NCI-H1092 treated with DMSO at 0.1 percent for 48 hours (cell line): ENCODE measurements around the gene GGPS1.
"Not testable (repeated sequence)": the region's sequence is repeated elsewhere in the genome, so short reads cannot be mapped to it uniquely, and the experiment has no call there.

Source experiments
- DNase-seq: peaks from one replicate; lab custom pipeline; 2025; lab: John Stamatoyannopoulos, UW

GGPS1 gene

DNA sequence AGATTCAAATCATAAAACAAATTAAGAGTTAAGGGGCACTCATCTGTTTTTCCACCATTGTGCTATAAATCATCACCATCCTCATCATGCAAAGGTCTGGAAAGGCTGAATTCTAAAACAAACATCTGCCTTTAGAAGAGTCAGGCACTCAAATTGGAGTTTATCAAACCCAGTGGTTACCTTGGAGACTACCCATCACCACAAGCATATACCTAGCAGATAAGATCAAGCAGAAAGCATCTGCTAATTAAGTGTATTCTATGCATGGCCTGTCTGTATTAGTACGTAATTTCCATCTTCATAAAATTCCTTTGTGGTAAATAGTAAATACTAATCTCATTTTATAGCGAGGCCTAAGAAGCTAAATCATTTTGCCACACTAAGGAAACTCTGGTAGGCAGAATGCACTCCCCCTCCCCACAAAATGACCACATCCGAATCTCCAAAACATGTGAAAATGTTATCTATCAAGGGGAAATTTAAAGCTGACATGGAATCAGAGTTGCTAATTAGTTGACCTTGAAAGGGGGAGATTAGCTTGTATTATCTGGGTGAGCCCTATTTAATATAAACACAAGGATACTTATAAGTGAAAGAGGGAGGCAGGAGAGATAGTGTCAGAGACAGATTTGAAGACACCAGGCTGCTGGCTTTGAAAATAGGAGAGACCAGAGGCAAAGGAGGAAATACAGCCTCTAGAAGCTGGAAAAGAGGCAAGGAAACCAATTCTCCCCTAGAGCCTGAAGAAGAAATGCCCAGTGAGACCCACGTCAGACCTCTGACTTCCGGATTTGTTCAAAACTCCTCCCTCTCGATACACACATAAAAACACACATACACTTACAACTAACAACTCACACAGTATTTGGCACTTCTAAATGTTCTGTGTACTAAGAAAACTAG, 23.6 kb upstream of the GGPS1 start:
- DNase-seq: no peak

GRCh38 chr1:235307158-235308124, 20.9 kb upstream of the GGPS1 start:
- DNase-seq: no peak

DNA sequence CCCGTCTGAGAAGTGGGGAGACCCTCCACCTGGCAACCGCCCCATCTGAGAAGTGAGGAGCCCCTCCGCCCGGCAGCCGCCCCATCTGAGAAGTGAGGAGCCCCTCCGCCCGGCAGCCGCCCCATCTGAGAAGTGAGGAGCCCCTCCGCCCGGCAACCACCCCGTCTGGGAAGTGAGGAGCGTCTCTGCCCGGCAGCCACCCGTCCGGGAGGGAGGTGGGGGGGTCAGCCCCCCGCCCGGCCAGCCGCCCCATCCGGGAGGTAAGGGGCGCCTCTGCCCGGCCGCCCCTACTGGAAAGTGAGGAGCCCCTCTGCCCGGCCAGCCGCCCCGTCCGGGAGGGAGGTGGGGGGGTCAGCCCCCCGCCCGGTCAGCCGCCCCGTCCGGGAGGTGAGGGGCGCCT, 19.2 kb upstream of the GGPS1 start:
- DNase-seq: not testable (repeated sequence)

- no peak for DNase-seq
These were observed 15.1 kb upstream of the GGPS1 start for GRCh38 chr1:235313262-235313661.

- no peak for DNase-seq
These were observed 14.3 kb upstream of the GGPS1 start for GRCh38 chr1:235313931-235314678.

DNA sequence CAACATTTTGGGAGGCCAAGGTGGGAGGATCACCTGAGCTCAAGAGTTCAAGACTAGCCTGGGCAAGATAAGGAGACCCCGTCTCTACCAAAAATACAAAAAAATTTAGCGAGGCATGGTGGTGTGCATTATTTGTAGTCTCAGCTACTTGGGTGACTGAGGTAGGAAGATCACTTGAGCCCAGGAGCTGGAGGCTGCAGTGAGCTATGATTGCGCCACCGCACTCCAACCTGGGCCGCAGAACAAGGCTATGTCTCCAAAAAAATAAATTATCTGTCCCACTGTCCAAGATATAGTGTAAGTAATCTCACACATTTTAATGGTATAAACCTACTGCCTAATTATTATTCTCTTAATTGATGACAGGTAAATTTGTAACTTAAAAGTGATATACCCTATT, 13.2 kb upstream of the GGPS1 start:
- DNase-seq: no peak

DNA sequence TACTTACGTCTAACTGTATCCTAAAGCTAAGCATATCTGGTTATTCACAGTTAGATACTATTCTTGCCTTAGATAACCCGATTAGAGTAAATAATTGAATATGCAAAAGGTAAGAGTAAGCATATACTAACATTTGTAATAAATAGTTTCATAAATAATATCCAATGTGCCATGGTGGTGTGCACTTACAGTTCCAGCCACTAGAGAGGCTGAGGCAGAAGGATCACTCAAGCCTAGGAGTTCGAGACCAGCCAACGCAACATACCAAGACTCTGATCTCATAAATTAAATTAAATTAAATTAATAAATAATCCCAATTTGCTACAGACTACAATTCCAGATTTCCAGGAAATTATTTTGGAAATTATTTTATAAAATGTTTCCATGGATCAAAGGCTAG, 12.6 kb upstream of the GGPS1 start:
- no peak for DNase-seq

DNA sequence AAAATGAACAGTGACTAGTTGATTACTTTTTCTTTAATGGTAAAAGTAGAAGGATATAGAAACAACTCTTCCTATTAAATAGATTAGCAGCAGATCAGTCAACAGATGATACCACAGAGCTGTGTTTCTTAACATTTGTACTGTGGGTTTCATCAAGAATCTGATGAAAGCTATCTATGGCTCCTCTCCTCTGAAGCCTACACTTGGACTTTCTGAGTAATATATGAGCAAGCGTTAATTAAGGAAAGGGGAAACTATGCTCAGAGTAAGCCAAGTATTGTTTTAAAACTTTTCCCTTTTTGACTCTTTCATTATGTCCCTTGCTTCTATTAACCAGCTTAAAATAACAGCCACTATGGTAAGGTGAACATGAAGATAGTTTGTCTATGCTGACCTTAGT, 11.2 kb upstream of the GGPS1 start:
- DNase-seq: no peak

DNA sequence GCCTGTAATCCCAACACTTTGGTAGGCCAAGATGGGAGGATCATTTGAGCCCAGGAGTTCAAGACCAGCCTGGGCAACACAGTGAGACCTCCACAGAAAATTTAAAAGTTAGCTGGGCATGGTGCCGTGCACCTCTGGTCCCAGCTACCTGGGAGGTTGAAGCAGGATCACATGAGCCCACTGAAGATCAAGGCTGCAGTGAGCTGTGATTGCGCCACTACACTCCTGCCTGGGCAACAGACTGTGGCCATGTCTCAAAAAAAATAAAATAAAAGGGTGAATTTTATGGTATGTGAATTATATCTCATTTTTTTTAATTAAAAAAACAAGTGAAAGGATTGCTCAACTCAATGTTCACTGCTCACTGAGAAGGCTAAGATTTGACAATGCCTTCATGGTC, 9.1 kb upstream of the GGPS1 start:
- no peak for DNase-seq

GRCh38 chr1:235320521-235321179, 7.7 kb upstream of the GGPS1 start:
- no peak for DNase-seq

GRCh38 chr1:235324296-235324695, 4.1 kb upstream of the GGPS1 start:
- no peak for DNase-seq

DNA sequence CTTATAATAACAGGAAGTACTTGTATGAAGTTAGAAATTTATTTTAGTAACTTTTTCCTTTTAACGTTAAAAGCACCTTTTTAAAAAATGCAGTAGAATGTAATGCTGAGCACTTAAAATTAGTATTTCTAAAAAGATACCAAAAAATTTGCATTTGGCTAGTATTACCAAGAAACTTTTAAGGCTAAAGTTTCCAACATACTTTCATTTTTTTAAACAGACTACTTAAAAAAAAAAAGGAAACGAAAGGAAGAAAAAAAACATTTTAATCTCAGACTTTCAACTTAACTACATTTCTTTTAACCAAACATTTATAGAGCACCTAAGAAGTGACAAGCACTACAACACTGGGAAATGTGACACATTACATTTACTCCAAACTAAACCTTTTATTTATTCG, 3.2 kb upstream of the GGPS1 start:
- DNase-seq: no peak

GRCh38 chr1:235325854-235326253, 2.5 kb upstream of the GGPS1 start:
- no peak for DNase-seq

- DNase-seq: peak; percentile 35
These were observed 1.4 kb upstream of the GGPS1 start for GRCh38 chr1:235326719-235327558.

- no peak for DNase-seq
These were observed 655 bp upstream of the GGPS1 start, which contains the start of gene ARID4B for GRCh38 chr1:235327559-235328270. ARID4B (minus strand) TSS chr1:235328179; CDS start chr1:235326919, 1,260 bp downstream.

DNA sequence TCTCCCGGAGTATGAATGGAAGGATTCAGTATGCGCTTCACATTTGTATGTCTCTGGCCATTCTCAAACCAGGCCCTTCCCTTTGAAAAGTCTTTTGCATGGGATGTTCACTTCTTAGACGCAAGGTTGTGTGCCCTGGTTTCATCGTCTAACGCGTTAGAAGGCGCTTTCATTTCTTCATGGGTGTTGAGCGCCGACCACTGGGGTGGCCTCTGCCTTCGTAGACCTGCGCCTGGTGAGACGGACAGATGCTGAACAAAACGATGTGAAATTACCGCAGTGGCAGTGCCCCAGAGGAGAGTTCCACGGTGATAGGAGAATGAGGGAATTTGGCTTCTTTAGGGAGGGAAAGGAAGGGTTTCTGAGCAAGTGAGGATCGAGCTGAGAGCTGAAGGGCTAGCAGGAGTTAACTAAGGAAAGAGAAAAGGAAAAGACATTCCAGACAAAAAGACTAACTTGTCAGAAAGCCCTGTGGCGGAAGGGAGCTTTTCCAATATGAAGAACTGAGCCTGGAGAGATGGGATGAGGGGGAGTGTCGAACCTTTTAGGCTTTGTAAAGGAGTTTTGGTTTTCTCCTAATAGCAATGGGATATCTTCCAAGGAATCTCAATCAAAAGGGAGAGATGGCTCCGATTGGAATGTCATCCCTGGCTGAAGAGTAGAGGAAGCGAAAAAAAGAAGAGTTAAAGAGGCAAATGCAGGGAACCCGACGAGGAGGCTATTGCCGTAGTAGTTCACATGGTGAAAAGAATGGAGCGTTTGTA, 951 bp downstream of the GGPS1 start:
- DNase-seq: peak; percentile 66

GRCh38 chr1:235330918-235331285, 2.5 kb downstream of the GGPS1 start:
- no peak for DNase-seq

GRCh38 chr1:235331401-235331800, 3.0 kb downstream of the GGPS1 start:
- DNase-seq: no peak

DNA sequence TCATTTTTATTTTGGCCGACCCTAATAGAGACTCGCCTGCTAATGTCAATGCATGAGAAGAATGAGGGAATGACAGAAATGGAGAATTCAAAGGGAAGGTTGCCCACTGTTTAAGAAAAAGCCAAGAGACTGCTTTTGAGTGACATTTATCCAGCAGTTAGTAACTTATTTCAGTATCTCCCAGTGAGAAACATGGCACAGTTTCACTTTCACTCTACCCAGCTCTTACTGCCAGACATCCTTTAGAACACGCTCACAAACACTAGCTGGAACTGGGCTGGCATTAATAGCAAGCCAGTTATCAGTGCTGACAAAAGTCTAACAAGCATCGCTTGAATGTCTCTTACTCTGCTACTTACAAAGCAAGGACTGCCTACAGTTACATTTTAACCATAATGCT, 8.5 kb downstream of the GGPS1 start:
- DNase-seq: no peak
